GM19467 (cell line): ENCODE results near the gene CHST13.
A peak's percentile ranks its signal among the peaks of the same experiment; 100 is the strongest.
"Not testable (repeated sequence)": the region's sequence is repeated elsewhere in the genome, so short reads cannot be mapped to it uniquely, and the experiment has no call there.

Source experiments
- ATAC-seq: cut with Tn5 transposase; IDR thresholded peaks from one replicate; pipeline ENCODE4 v1.9.1; 2021; ENCODE audit warnings: mild to moderate bottlenecking, moderate library complexity; ENCODE audit not compliant: unreplicated experiment

CHST13 gene

GRCh38 chr3:126525091-126525852, 1.3 kb downstream of the CHST13 start:
- no peak for ATAC-seq

- no peak for ATAC-seq
Observed at GRCh38 chr3:126525853-126526667, 2.1 kb downstream of the CHST13 start.

GRCh38 chr3:126526668-126527005, 2.7 kb downstream of the CHST13 start:
- no peak for ATAC-seq

GRCh38 chr3:126527006-126527405, 3.1 kb downstream of the CHST13 start:
- no peak for ATAC-seq

GRCh38 chr3:126527455-126528211, 3.7 kb downstream of the CHST13 start:
- ATAC-seq: no peak

- no peak for ATAC-seq
Observed at GRCh38 chr3:126528419-126528799, 4.5 kb downstream of the CHST13 start.

- no peak for ATAC-seq
Observed at GRCh38 chr3:126528800-126529541, 5.0 kb downstream of the CHST13 start.

- ATAC-seq: no peak
Observed at GRCh38 chr3:126529585-126530170, 5.7 kb downstream of the CHST13 start.

- ATAC-seq: peak; percentile 56
Observed at GRCh38 chr3:126530171-126531050, 6.5 kb downstream of the CHST13 start.

- no peak for ATAC-seq
Observed at GRCh38 chr3:126531051-126531330, 7.0 kb downstream of the CHST13 start.

- ATAC-seq: no peak
Observed at GRCh38 chr3:126533506-126533905, 9.6 kb downstream of the CHST13 start.

- not testable (repeated sequence) for ATAC-seq
Observed at GRCh38 chr3:126534716-126535115, 10.8 kb downstream of the CHST13 start.

GRCh38 chr3:126535636-126536035, 11.7 kb downstream of the CHST13 start:
- ATAC-seq: no peak

GRCh38 chr3:126536126-126536525, 12.2 kb downstream of the CHST13 start:
- no peak for ATAC-seq

GRCh38 chr3:126537116-126537729, 13.3 kb downstream of the CHST13 start:
- ATAC-seq: no peak

- no peak for ATAC-seq
Observed at GRCh38 chr3:126537730-126538281, 13.9 kb downstream of the CHST13 start.

GRCh38 chr3:126538316-126538715, 14.4 kb downstream of the CHST13 start:
- ATAC-seq: no peak

GRCh38 chr3:126538966-126539365, 15.0 kb downstream of the CHST13 start:
- no peak for ATAC-seq
